Nephron (organoid): ENCODE results near the gene CMYA5.

Experiments
- H3K27ac Mint-ChIP-seq, 3 experiments: 2 replicates each; pipeline ENCODE4 v1.8.0; 2020; ENCODE audit warnings: mixed read lengths in 3 of 3, mild to moderate bottlenecking in 2 of 3, moderate library complexity in 1 of 3
- H3K27me3 Mint-ChIP-seq: 2 replicates; pipeline ENCODE4 v1.8.0; 2021; ENCODE audit warnings: low read depth, mild to moderate bottlenecking, moderate library complexity, mixed read lengths
- H3K36me3 Mint-ChIP-seq: 2 replicates; pipeline ENCODE4 v1.8.0; 2020; ENCODE audit warnings: low read depth, mixed read lengths
- H3K4me1 Mint-ChIP-seq: 2 replicates; pipeline ENCODE4 v1.8.0; 2020; ENCODE audit warnings: mixed read lengths
- H3K4me3 Mint-ChIP-seq, 3 experiments: 2 replicates each; pipeline ENCODE4 v1.8.0; 2020; ENCODE audit warnings: mild to moderate bottlenecking in 3 of 3, mixed read lengths in 3 of 3, moderate library complexity in 2 of 3
- H3K9me3 Mint-ChIP-seq: 2 replicates; pipeline ENCODE4 v1.8.0; 2020; ENCODE audit warnings: mixed read lengths
- TF ChIP-seq, protein P1 (sequence below), 3 experiments: fragments of 200-600 bp; sonication (generic); IDR thresholded peaks; one replicate each; pipeline ENCODE4 v1.5.0; 2021; ENCODE audit warnings: antibody characterized with exemption in 3 of 3; ENCODE audit not compliant: unreplicated experiment in 3 of 3

CMYA5 gene

DNA sequence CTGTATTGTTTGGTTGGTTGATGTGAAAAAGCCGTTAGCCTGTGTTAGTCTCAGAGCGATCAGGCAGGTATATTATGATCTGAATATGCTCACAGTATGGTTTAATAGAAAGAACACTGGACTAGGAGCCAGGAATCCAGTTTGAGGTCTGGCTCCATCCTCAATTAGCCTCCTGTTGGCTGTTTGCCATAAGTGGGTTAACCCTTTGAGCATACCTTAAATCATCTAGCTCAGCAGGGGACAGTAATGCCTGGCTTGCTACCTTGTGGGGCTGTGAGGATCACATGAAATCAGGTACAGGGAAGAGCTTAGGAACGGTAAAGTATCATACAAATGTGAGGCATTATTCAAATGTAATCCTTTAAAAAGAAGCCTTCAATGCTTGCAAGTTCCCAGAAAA, 104.7 kb downstream of the CMYA5 start:
- Mint-ChIP-seq H3K4me1 (peaks cover 21% of the 10 kb centered on the region), H3K27ac (peak overlapping the region in 2 of 3 experiments; percentile 29), H3K27me3 (peaks cover 7% of the 10 kb centered on the region), H3K36me3 (peaks cover 47% of the 10 kb centered on the region), H3K9me3 (no peaks in the 10 kb centered on the region), H3K4me3 (no peak overlapping the region)
- TF ChIP-seq, protein P1, sequence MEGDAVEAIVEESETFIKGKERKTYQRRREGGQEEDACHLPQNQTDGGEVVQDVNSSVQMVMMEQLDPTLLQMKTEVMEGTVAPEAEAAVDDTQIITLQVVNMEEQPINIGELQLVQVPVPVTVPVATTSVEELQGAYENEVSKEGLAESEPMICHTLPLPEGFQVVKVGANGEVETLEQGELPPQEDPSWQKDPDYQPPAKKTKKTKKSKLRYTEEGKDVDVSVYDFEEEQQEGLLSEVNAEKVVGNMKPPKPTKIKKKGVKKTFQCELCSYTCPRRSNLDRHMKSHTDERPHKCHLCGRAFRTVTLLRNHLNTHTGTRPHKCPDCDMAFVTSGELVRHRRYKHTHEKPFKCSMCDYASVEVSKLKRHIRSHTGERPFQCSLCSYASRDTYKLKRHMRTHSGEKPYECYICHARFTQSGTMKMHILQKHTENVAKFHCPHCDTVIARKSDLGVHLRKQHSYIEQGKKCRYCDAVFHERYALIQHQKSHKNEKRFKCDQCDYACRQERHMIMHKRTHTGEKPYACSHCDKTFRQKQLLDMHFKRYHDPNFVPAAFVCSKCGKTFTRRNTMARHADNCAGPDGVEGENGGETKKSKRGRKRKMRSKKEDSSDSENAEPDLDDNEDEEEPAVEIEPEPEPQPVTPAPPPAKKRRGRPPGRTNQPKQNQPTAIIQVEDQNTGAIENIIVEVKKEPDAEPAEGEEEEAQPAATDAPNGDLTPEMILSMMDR (IDR thresholded peaks at IDR 0.05; ENCODE audit: unreplicated experiment in 3 of 3) = no peak

DNA sequence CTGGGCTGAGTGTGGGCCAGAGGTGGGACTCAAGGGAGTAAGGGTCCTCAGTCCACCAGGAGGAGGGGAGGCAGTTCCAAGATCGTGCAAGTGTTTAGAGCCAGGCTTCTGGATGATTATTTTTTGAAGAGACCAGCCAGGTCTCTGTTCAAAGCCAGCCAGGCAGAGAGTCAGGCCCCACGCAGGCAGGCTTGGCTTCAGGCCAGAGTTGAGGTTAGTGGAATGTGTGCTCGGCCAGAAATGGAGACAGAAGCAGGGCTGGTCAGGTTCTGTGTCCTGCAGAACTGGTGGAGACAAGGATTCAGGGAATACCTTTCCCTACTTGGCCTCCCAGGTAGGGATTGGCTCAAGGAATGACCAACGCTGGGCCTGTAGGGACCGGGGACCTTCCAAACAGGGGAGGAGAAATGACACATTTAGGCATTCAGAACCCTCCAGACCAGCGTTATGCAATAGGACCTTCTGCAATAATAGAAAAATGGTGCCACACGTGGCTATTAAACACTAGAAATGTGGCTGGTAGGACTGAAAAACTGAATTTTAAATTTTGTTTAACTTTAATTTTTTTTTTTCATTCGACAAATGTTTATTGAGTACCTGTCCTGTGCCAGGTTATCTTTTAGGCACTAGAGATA, 106.2 kb downstream of the CMYA5 start:
- Mint-ChIP-seq H3K27ac (no peak overlapping the region), H3K27me3 (peaks cover 4% of the 10 kb centered on the region), H3K9me3 (no peaks in the 10 kb centered on the region), H3K4me1 (peaks cover 22% of the 10 kb centered on the region), H3K36me3 (peaks cover 35% of the 10 kb centered on the region), H3K4me3 (no peak overlapping the region)
- TF ChIP-seq, protein P1 (IDR thresholded peaks at IDR 0.05; ENCODE audit: unreplicated experiment in 3 of 3) = no peak

DNA sequence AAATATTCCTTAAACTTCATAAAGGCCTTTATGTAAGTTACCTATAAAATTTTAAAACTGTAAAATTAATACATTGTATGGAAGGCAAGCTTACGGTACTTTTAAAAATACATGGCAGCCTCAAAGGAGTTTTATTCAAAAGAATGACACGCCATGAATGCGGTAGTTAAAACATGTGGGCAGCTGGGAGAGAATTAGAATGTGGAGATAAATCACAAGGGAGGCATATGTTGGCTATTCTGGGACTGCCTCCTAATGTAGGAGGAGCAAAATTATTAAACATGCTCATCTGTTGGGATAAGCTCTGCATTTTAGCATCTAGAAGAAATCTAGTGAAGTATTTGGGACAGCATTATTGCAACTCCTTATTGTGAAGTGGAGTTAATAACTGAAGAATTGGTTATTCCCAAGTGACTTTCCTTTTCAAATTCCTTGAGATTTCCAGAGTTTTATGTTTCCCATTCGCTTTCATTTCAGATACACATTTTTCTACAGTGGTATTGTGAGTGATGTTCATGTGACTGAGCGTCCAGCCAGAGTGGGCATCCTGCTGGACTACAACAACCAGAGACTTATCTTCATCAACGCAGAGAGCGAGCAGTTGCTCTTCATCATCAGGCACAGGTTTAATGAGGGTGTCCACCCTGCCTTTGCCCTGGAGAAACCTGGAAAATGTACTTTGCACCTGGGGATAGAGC, 109.4 kb downstream of the CMYA5 start:
- no peak overlapping the region for H3K4me3 Mint-ChIP-seq
- peaks cover 28% of the 10 kb centered on the region for H3K36me3 Mint-ChIP-seq
- peaks cover 3% of the 10 kb centered on the region for H3K27me3 Mint-ChIP-seq
- H3K27ac Mint-ChIP-seq = no peak overlapping the region
- H3K9me3 Mint-ChIP-seq = no peaks in the 10 kb centered on the region
- TF ChIP-seq, protein P1 (IDR thresholded peaks at IDR 0.05; ENCODE audit: unreplicated experiment in 3 of 3) = no peak
- peaks cover 32% of the 10 kb centered on the region for H3K4me1 Mint-ChIP-seq

DNA sequence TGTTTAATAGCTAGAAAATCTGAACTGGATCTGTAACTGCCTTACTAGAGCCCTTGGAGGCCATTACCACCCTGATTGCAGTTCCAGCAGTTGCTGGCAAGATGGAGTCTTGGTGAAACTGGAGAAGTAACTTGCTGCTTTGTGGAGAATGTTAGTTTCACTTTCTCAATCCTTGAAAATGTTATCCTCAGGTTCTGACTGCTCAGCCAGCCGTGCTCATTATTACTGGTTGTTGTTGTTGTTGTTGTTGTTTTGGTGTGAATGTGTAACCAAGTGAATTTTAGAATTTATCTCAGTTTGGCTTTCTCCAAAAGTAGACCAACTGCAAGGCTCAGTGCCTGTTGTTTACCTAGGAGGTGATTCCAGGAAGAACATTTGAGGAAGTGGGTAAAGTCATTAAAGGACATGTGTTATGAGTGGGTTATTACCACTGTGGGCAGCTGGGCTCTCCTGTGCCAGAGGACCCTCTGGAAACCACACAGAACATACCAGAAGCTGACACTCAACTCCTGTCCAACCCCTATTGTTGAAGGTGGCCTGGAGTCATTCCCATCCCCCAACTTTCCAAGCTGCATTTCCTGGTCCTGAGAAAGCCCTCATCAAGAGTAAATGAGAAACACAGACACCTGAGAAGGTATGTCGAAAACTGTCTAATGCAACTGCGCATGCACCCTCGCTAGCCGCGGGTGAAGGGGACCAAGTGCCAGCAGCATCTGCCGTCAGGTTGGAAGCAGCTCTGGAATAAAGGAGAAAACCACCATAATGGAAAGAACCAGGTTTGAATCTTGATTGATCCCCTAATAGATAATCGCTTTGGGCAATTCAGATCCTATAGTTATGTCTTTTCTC, 111.6 kb downstream of the CMYA5 start:
- H3K4me1 Mint-ChIP-seq = peaks cover 23% of the 10 kb centered on the region
- peaks cover 23% of the 10 kb centered on the region for H3K36me3 Mint-ChIP-seq
- TF ChIP-seq, protein P1 (IDR thresholded peaks at IDR 0.05; ENCODE audit: unreplicated experiment in 3 of 3) = no peak
- no peak overlapping the region for H3K4me3 Mint-ChIP-seq
- no peaks in the 10 kb centered on the region for H3K27me3 Mint-ChIP-seq
- no peak overlapping the region for H3K27ac Mint-ChIP-seq
- H3K9me3 Mint-ChIP-seq = no peaks in the 10 kb centered on the region

DNA sequence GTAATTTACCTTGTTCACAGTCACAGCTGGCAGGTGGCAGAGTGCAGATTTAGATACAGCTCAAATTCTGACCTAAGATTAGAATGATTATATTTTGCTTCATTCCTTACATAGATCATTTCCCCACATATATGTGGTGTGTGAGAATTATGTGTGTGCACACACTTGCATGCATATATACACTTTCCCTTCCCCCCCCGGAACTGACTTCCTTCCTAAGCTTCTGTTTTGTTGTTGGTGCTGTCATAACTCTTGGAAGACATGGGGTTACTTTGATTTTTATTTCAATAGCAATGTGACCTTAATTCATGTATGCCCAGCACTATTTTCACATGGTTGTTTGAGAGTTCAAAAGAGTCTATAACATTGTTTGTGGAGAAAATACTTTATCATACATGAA, 112.8 kb downstream of the CMYA5 start:
- H3K4me3 Mint-ChIP-seq = no peak overlapping the region
- H3K36me3 Mint-ChIP-seq = peaks cover 18% of the 10 kb centered on the region
- H3K27ac Mint-ChIP-seq = no peak overlapping the region
- peaks cover 31% of the 10 kb centered on the region for H3K4me1 Mint-ChIP-seq
- H3K9me3 Mint-ChIP-seq = no peaks in the 10 kb centered on the region
- TF ChIP-seq, protein P1 (IDR thresholded peaks at IDR 0.05; ENCODE audit: unreplicated experiment in 3 of 3) = no peak
- H3K27me3 Mint-ChIP-seq = no peaks in the 10 kb centered on the region
